Measurements from ENCODE around the gene APCDD1. TPM values are rescaled to one million over a fixed set of nuclear protein-coding genes. Genes with fewer than 3 reads are reported as not detected.
"Not testable (repeated sequence)": the region's sequence is repeated elsewhere in the genome, so short reads cannot be mapped to it uniquely, and the experiment has no call there.

Gene APCDD1
- total RNA-seq, 4 donors from 2014 or later: 30.7 to 51.8 (median 43.4) TPM

DNA sequence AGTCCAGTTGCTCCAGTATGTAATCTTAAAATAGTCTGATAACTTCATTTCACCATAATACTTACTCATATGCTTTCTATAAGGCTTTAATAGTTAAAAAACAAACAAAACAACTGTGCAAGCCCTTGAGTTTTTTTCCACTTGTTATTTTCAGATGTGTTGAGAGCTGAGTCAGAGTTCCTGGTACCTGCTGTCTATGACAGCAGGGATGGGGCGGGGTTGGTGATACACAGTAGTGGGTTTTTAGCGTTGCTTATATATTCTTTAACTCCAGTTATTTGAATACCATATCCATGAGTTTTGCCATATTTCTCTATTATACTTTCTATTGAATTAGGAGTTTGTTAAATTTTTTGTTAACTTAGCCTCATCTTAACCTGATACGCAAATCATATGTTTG, 76.4 kb downstream of the APCDD1 start:
- H3K4me1 ChIP-seq: peaks cover 29 to 44% (median 37%) of the 10 kb centered on the region in 4 donors
- intact Hi-C loops (cut with DNase I): no loop called here
- no peaks in the 10 kb centered on the region for H3K9me3 ChIP-seq
- no peak overlapping the region for H3K27ac ChIP-seq (replicated peaks in 1 of 4)
- DNase-seq (ENCODE audit: extremely low spot score): no peak
- TF ChIP-seq POLR2AphosphoS5 (IDR thresholded peaks at IDR 0.05): no peak
- no peak for TF ChIP-seq POLR2A (IDR thresholded peaks at IDR 0.05; ENCODE audit: low read depth)
- H3K4me3 ChIP-seq: no peak overlapping the region
- WGBS: 95% methylated on average over 3 of the region's 3 CpGs
- H3K36me3 ChIP-seq: peaks cover 0 to 9% (median 3%) of the 10 kb centered on the region in 4 donors
- H3K27me3 ChIP-seq: no peaks in the 10 kb centered on the region

DNA sequence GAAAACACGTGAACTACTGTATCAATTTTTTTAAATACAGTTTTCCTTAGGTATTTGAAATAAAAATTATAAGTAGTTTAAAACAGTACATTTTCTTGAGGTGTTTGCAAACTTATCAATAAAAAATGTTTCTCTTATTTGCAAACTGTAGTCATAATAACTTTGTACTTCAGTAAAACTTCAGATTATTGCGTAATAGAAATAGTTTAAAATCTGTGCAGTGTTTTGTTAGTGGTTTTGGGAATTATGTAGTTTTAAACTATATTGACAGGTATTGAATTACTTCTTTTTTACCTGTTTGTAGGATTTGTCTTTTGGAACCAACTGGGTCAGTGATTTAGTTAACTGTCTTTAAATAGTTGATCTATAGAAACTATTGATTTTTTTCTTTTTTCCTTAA, 78.7 kb downstream of the APCDD1 start:
- H3K4me1 ChIP-seq: peaks cover 15 to 27% (median 21%) of the 10 kb centered on the region in 4 donors
- intact Hi-C loops (cut with DNase I): no loop called here
- no peak for DNase-seq (ENCODE audit: extremely low spot score)
- TF ChIP-seq, protein P1, sequence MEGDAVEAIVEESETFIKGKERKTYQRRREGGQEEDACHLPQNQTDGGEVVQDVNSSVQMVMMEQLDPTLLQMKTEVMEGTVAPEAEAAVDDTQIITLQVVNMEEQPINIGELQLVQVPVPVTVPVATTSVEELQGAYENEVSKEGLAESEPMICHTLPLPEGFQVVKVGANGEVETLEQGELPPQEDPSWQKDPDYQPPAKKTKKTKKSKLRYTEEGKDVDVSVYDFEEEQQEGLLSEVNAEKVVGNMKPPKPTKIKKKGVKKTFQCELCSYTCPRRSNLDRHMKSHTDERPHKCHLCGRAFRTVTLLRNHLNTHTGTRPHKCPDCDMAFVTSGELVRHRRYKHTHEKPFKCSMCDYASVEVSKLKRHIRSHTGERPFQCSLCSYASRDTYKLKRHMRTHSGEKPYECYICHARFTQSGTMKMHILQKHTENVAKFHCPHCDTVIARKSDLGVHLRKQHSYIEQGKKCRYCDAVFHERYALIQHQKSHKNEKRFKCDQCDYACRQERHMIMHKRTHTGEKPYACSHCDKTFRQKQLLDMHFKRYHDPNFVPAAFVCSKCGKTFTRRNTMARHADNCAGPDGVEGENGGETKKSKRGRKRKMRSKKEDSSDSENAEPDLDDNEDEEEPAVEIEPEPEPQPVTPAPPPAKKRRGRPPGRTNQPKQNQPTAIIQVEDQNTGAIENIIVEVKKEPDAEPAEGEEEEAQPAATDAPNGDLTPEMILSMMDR (IDR thresholded peaks at IDR 0.05): no peak
- no peak for TF ChIP-seq POLR2A (IDR thresholded peaks at IDR 0.05; ENCODE audit: low read depth)
- no peak for TF ChIP-seq EP300 (IDR thresholded peaks at IDR 0.05)
- no peak for TF ChIP-seq POLR2AphosphoS5 (IDR thresholded peaks at IDR 0.05)
- no peaks in the 10 kb centered on the region for H3K9me3 ChIP-seq
- H3K27ac ChIP-seq (replicated peaks in 1 of 4): no peak overlapping the region
- H3K36me3 ChIP-seq: peaks cover 0 to 18% (median 3%) of the 10 kb centered on the region in 4 donors
- 99% methylated on average over 2 of the region's 2 CpGs for WGBS
- no peak overlapping the region for H3K4me3 ChIP-seq
- H3K27me3 ChIP-seq: no peaks in the 10 kb centered on the region

- intact Hi-C loops (cut with DNase I): no loop called here
- H3K36me3 ChIP-seq: peaks cover 19 to 43% (median 28%) of the 10 kb centered on the region in 4 donors
- no peak for DNase-seq (ENCODE audit: extremely low spot score)
- no peaks in the 10 kb centered on the region for H3K27me3 ChIP-seq
- no peak overlapping the region for H3K4me3 ChIP-seq
- TF ChIP-seq POLR2AphosphoS5 (IDR thresholded peaks at IDR 0.05) (no peak), POLR2A (IDR thresholded peaks at IDR 0.05; ENCODE audit: low read depth) (no peak), EP300 (IDR thresholded peaks at IDR 0.05) (no peak)
- TF ChIP-seq, protein P1 (IDR thresholded peaks at IDR 0.05): no peak
- no peak overlapping the region for H3K27ac ChIP-seq (replicated peaks in 1 of 4)
- no peaks in the 10 kb centered on the region for H3K9me3 ChIP-seq
- H3K4me1 ChIP-seq: no peaks in the 10 kb centered on the region
- 91% methylated on average over 2 of the region's 2 CpGs for WGBS
Measured at GRCh38 chr18:10536280-10536679, 81.8 kb downstream of the APCDD1 start.

GRCh38 chr18:10537765-10538164, 83.3 kb downstream of the APCDD1 start:
- DNase-seq (ENCODE audit: extremely low spot score): no peak
- TF ChIP-seq POLR2A (IDR thresholded peaks at IDR 0.05; ENCODE audit: low read depth): no peak
- no peak for TF ChIP-seq POLR2AphosphoS5 (IDR thresholded peaks at IDR 0.05)
- TF ChIP-seq, protein P1 (IDR thresholded peaks at IDR 0.05): no peak
- no peak for TF ChIP-seq EP300 (IDR thresholded peaks at IDR 0.05)
- peaks cover 23 to 56% (median 39%) of the 10 kb centered on the region in 4 donors for H3K36me3 ChIP-seq
- 77% methylated on average over 2 of the region's 2 CpGs for WGBS
- H3K4me3 ChIP-seq: no peak overlapping the region
- no peaks in the 10 kb centered on the region for H3K9me3 ChIP-seq
- no peak overlapping the region for H3K27ac ChIP-seq (replicated peaks in 1 of 4)
- intact Hi-C loops (cut with DNase I): no loop called here
- H3K27me3 ChIP-seq: no peaks in the 10 kb centered on the region
- peaks cover 0 to 2% (median under 1%) of the 10 kb centered on the region in 4 donors for H3K4me1 ChIP-seq

DNA sequence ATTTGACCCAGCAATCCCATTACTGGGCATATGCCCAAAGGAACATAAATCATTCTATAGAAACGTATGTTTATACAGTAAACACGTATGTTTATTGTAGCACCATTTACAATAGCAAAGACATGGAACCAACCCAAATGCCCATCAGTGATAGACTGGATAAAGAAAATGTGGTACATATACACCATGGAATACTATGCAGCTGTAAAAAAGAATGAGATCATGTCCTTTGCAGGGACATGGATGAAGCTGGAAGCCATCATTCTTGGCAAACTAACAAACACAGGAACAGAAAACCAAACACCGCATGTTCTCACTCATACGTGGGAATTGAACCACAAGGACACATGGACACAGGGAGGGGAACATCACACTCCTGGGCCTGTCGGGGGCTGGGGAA, 84.7 kb downstream of the APCDD1 start:
- H3K27ac ChIP-seq (replicated peaks in 1 of 4); H3K9me3 ChIP-seq; H3K4me3 ChIP-seq; DNase-seq (ENCODE audit: extremely low spot score); H3K4me1 ChIP-seq; intact Hi-C loops (cut with DNase I); H3K27me3 ChIP-seq: not testable (repeated sequence)
- peaks cover 23 to 55% (median 41%) of the 10 kb centered on the region in 4 donors for H3K36me3 ChIP-seq
- 91% methylated on average over 5 of the region's 5 CpGs for WGBS

Other genes starting within 250 kb of the APCDD1 start
- gene NAPG, start 71.4 kb downstream of the APCDD1 start, total RNA-seq: 10 to 100 TPM; 32.1 to 39.5 (median 34.7) TPM